CD14-positive monocyte (primary cell): ENCODE measurements around the gene KIRREL1. TPM values are rescaled to one million over a fixed set of nuclear protein-coding genes. Genes with fewer than 3 reads are reported as not detected.

Experiments used
- DNase-seq, 3 donors: peaks; one replicate each; pipeline ENCODE4 v3.0.0-alpha.2; 2011 to 2022
- H2AFZ ChIP-seq: 2 replicates; pipeline ENCODE4 v1.6.0; 2012; ENCODE audit warnings: mild to moderate bottlenecking, low read depth, low read length, inconsistent platforms; ENCODE audit not compliant: insufficient read depth, poor library complexity, severe bottlenecking
- H3K27ac ChIP-seq, 2 donors: 1 replicate in 1 of 2; 2 replicates in 1 of 2; pipeline ENCODE4 v1.5.1; 2012 to 2013; ENCODE audit warnings: low read length in 2 of 2, control low read depth in 1 of 2, inconsistent platforms in 1 of 2, low read depth in 1 of 2, mild to moderate bottlenecking in 1 of 2
- H3K27me3 ChIP-seq, 2 donors: one replicate each; pipeline versions ENCODE4 v1.6.0 to v1.6.1; 2011 to 2013; ENCODE audit warnings: low read length in 2 of 2; ENCODE audit not compliant: control insufficient read depth in 2 of 2, insufficient read depth in 2 of 2
- H3K36me3 ChIP-seq, 2 donors: replicated peaks in 1 of 2; 1 replicate in 1 of 2; 2 replicates in 1 of 2; pipeline versions ENCODE4 v1.5.1 to v1.6.1; 2012 to 2013; ENCODE audit warnings: low read length in 2 of 2, control low read depth in 1 of 2, inconsistent platforms in 1 of 2, mild to moderate bottlenecking in 1 of 2; ENCODE audit not compliant: insufficient read depth in 2 of 2, control insufficient read depth in 1 of 2
- H3K4me1 ChIP-seq, 2 donors: 1 replicate in 1 of 2; 2 replicates in 1 of 2; pipeline versions ENCODE4 v1.5.1 to v1.6.1; 2012 to 2013; ENCODE audit warnings: low read length in 2 of 2, control low read depth in 1 of 2, inconsistent platforms in 1 of 2, mild to moderate bottlenecking in 1 of 2, moderate library complexity in 1 of 2; ENCODE audit not compliant: insufficient read depth in 2 of 2, control insufficient read depth in 1 of 2
- H3K4me2 ChIP-seq: replicated peaks from 2 replicates; pipeline ENCODE3; 2012; ENCODE audit warnings: low read length, moderate library complexity, mild to moderate bottlenecking; ENCODE audit not compliant: poor library complexity, severe bottlenecking; ENCODE audit errors: extremely low read depth
- H3K4me3 ChIP-seq, 3 experiments: fragments of 200-600 bp in 1 of 3; sonication (generic) in 1 of 3; replicated peaks in 1 of 3; 1 replicate in 2 of 3; 2 replicates in 1 of 3; pipeline ENCODE4 v1.5.1; 2011 to 2013; ENCODE audit warnings: low read length in 3 of 3, mild to moderate bottlenecking in 3 of 3, control low read depth in 2 of 3, low read depth in 2 of 3, inconsistent platforms in 1 of 3, moderate library complexity in 1 of 3
- H3K79me2 ChIP-seq: 2 replicates; pipeline ENCODE4 v1.6.0; 2012; ENCODE audit warnings: mild to moderate bottlenecking, control low read depth, inconsistent platforms, low read length, moderate library complexity; ENCODE audit not compliant: insufficient read depth
- H3K9ac ChIP-seq: 2 replicates; pipeline ENCODE4 v1.6.0; 2017; ENCODE audit warnings: low read length, mild to moderate bottlenecking; ENCODE audit not compliant: insufficient read depth, poor library complexity, severe bottlenecking
- H3K9me3 ChIP-seq, 2 donors: replicated peaks in 1 of 2; 1 replicate in 1 of 2; 2 replicates in 1 of 2; pipeline versions ENCODE4 v1.5.1 to v1.6.1; 2012 to 2013; ENCODE audit warnings: low read length in 2 of 2, control low read depth in 1 of 2; ENCODE audit not compliant: control insufficient read depth in 1 of 2, insufficient read depth in 1 of 2
- H4K20me1 ChIP-seq: 2 replicates; pipeline ENCODE4 v1.6.0; 2012; ENCODE audit warnings: mild to moderate bottlenecking, low read length, control low read depth, moderate library complexity; ENCODE audit not compliant: insufficient read depth
- H3K27ac Mint-ChIP-seq, 7 donors: one replicate each; pipeline ENCODE4 v1.8.0; 2020; ENCODE audit warnings: mild to moderate bottlenecking in 7 of 7, mixed read lengths in 7 of 7, moderate library complexity in 6 of 7, inconsistent platforms in 2 of 7
- H3K27me3 Mint-ChIP-seq, 3 donors: one replicate each; pipeline ENCODE4 v1.8.0; 2021 to 2022; ENCODE audit warnings: low read depth in 3 of 3, mild to moderate bottlenecking in 3 of 3, mixed read lengths in 3 of 3, moderate library complexity in 3 of 3, inconsistent platforms in 1 of 3
- H3K36me3 Mint-ChIP-seq, 2 donors: one replicate each; pipeline ENCODE4 v1.8.0; 2020; ENCODE audit warnings: mixed read lengths in 2 of 2, inconsistent platforms in 1 of 2, mild to moderate bottlenecking in 1 of 2
- H3K4me1 Mint-ChIP-seq: one replicate; pipeline ENCODE4 v1.8.0; 2020; ENCODE audit warnings: mild to moderate bottlenecking, mixed read lengths
- H3K4me3 Mint-ChIP-seq, 2 donors: one replicate each; pipeline ENCODE4 v1.8.0; 2020; ENCODE audit warnings: mild to moderate bottlenecking in 2 of 2, mixed read lengths in 2 of 2, moderate library complexity in 1 of 2
- H3K9me3 Mint-ChIP-seq, 7 donors: one replicate each; pipeline ENCODE4 v1.8.0; 2020 to 2022; ENCODE audit warnings: mixed read lengths in 7 of 7, mild to moderate bottlenecking in 6 of 7, moderate library complexity in 6 of 7, inconsistent platforms in 2 of 7
- CTCF ChIP-seq: fragments of 200-600 bp; IDR thresholded peaks from one replicate; pipeline ENCODE4 v1.8.0; 2022; ENCODE audit warnings: antibody characterized with exemption, mild to moderate bottlenecking
- WGBS: methylation state at CpG from one replicate; pipeline ENCODE4 v1.1.5; 2013; ENCODE audit warnings: missing lambda C conversion rate; ENCODE audit not compliant: insufficient coverage; 5-methylcytosine and 5-hydroxymethylcytosine counted together
- intact Hi-C, 2 donors: fragments of 100-400 bp; cut with micrococcal nuclease; formaldehyde crosslinking; loops; one replicate each; pipeline versions ENCODE4 v1.15.0 to v1.15.1; 2023
- polyA plus RNA-seq, 3 donors: library from polyadenylated mRNA; depleted of rRNA in 1 of 3; unstranded in 2 of 3; stranded (reverse) in 1 of 3; fragments of 300-500 nt in 2 of 3; fragments of >200 nt in 1 of 3; fragmentation: Illumina TruSeq in 2 of 3; gene quantifications; 1 replicate in 2 of 3; 2 replicates in 1 of 3; pipeline ENCODE4 v1.2.3, GENCODE V29; 2012 to 2021

Gene KIRREL1
- polyA plus RNA-seq, 3 donors, result not detected

- no peak overlapping the region for H3K27ac Mint-ChIP-seq
- Histone ChIP-seq H3K27me3 (no peaks in the 10 kb centered on the region), H3K9me3 (no peaks in the 10 kb centered on the region), H4K20me1 (no peaks in the 10 kb centered on the region), H3K4me3 (no peak overlapping the region), H3K27ac (no peak overlapping the region), H3K9ac (no peak overlapping the region), H3K4me1 (no peaks in the 10 kb centered on the region), H3K79me2 (no peaks in the 10 kb centered on the region), H3K4me2 (no peak overlapping the region), H2AFZ (no peak overlapping the region), H3K36me3 (no peaks in the 10 kb centered on the region)
- no peaks in the 10 kb centered on the region for H3K9me3 Mint-ChIP-seq
- no peak for DNase-seq
- no peak for TF ChIP-seq CTCF
- H3K4me1 Mint-ChIP-seq, result no peaks in the 10 kb centered on the region
- 88% methylated on average over 2 of the region's 2 CpGs for WGBS
- H3K4me3 Mint-ChIP-seq, result no peak overlapping the region
- no peaks in the 10 kb centered on the region for H3K36me3 Mint-ChIP-seq
- peaks cover 0 to 6% (median 5%) of the 10 kb centered on the region in 3 donors for H3K27me3 Mint-ChIP-seq
- intact Hi-C loops, result no loop called here
Observed at GRCh38 chr1:158045639-158046038, 52.2 kb downstream of the KIRREL1 start.

GRCh38 chr1:158046715-158047510 lies 53.5 kb downstream of the KIRREL1 start:
- Histone ChIP-seq H3K9ac (no peak overlapping the region), H3K4me2 (no peak overlapping the region), H3K36me3 (no peaks in the 10 kb centered on the region), H2AFZ (no peak overlapping the region), H3K9me3 (no peaks in the 10 kb centered on the region), H3K27me3 (no peaks in the 10 kb centered on the region), H3K4me1 (no peaks in the 10 kb centered on the region), H3K79me2 (no peaks in the 10 kb centered on the region), H3K27ac (no peak overlapping the region), H4K20me1 (no peaks in the 10 kb centered on the region), H3K4me3 (no peak overlapping the region)
- intact Hi-C loops, result no loop called here
- DNase-seq, result no peak
- Mint-ChIP-seq H3K36me3 (no peaks in the 10 kb centered on the region), H3K27me3 (peaks cover 0 to 3% (median 3%) of the 10 kb centered on the region in 3 donors), H3K9me3 (no peaks in the 10 kb centered on the region), H3K4me3 (no peak overlapping the region), H3K27ac (no peak overlapping the region), H3K4me1 (no peaks in the 10 kb centered on the region)
- no peak for TF ChIP-seq CTCF
- 86% methylated on average over 2 of the region's 4 CpGs for WGBS
